Raji (cell line): ENCODE results near the gene PIGP.

ENCODE experiments used
- POLR2A ChIP-seq: IDR thresholded peaks from 2 replicates; pipeline ENCODE4 v1.6.1; 2011; ENCODE audit warnings: low read depth, low read length, control low read depth; ENCODE audit not compliant: insufficient read depth

Gene PIGP

GRCh38 chr21:37079211-37079824 is 6.4 kb upstream of the PIGP start:
- TF ChIP-seq POLR2A: no peak

GRCh38 chr21:37077403-37077802 is 4.5 kb upstream of the PIGP start:
- no peak for TF ChIP-seq POLR2A

- no peak for TF ChIP-seq POLR2A
These were observed 3.4 kb upstream of the PIGP start for GRCh38 chr21:37076087-37076850.

- no peak for TF ChIP-seq POLR2A
These were observed 2.4 kb upstream of the PIGP start for GRCh38 chr21:37075214-37075770.

GRCh38 chr21:37074546-37074945 is 1.7 kb upstream of the PIGP start:
- no peak for TF ChIP-seq POLR2A

- TF ChIP-seq POLR2A: no peak
These were observed 1.3 kb upstream of the PIGP start for GRCh38 chr21:37074197-37074510.

- 0 out of 2 replicates have a peak, but pooled peaks have one; percentile 2 for TF ChIP-seq POLR2A
These were observed 736 bp upstream of the PIGP start for GRCh38 chr21:37073417-37074196.

GRCh38 chr21:37072274-37072987 is 440 bp downstream of the PIGP start:
- TF ChIP-seq POLR2A: no peak

- peak; percentile 16; the same call in 1 of the 2 replicates for TF ChIP-seq POLR2A
These were observed 1.2 kb downstream of the PIGP start for GRCh38 chr21:37071561-37072273.

- TF ChIP-seq POLR2A: no peak
These were observed 7.2 kb downstream of the PIGP start for GRCh38 chr21:37065561-37066177.

GRCh38 chr21:37064841-37065240 is 8.0 kb downstream of the PIGP start:
- no peak for TF ChIP-seq POLR2A

GRCh38 chr21:37063433-37063832 is 9.4 kb downstream of the PIGP start:
- TF ChIP-seq POLR2A: no peak

GRCh38 chr21:37062593-37062935 is 10.3 kb downstream of the PIGP start:
- TF ChIP-seq POLR2A: no peak
